SK-N-MC (cell line): ENCODE measurements around the gene MIA3.

Experiments used
- EZH2 ChIP-seq: fragments of 200-600 bp; sonication (generic); IDR thresholded peaks from one replicate; pipeline ENCODE4 v1.6.1; 2017; ENCODE audit warnings: antibody characterized with exemption
- FOXP2 ChIP-seq: optimal IDR thresholded peaks from 2 replicates; pipeline ENCODE3; 2011; ENCODE audit warnings: mild to moderate bottlenecking, moderate library complexity; ENCODE audit not compliant: insufficient read depth; ENCODE audit errors: extremely low read length, control extremely low read depth
- POLR2AphosphoS5 ChIP-seq: IDR thresholded peaks from 2 replicates; pipeline ENCODE4 v1.6.1; 2012; ENCODE audit warnings: mild to moderate bottlenecking, low read depth, low read length, borderline replicate concordance

DNA sequence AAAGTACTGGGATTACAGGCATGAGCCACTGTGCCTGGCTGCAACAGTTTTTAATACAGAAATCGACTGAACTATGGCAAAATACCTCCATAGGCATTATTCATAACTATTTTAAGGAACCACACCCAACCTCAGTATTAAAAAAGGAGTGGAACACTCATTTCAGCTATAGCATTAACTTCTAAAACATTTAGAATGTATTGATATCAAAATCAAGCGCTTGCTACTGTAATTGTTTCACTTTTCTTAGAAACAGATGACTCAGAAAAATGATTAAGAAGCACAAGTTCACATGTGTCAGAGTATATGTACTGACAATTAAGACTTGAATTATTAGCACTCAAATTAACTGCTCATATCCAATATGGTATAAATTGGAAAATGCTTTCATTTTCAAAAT, 79.3 kb downstream of the MIA3 start:
- no peak for TF ChIP-seq EZH2
- TF ChIP-seq POLR2AphosphoS5, result no peak
- TF ChIP-seq FOXP2, result no peak
